GM20431 (cell line): ENCODE measurements around the gene EVI5L.
"Not testable (repeated sequence)": the region's sequence is repeated elsewhere in the genome, so short reads cannot be mapped to it uniquely, and the experiment has no call there.

ENCODE experiments used
- in situ Hi-C: fragments of 300-500 bp; cut with MseI, MboI; formaldehyde crosslinking; loops from one replicate; pipeline ENCODE4 v1.15.0; 2020; ENCODE audit warnings: low sequenced_read_pairs; ENCODE audit not compliant: unreplicated experiment

EVI5L gene

DNA sequence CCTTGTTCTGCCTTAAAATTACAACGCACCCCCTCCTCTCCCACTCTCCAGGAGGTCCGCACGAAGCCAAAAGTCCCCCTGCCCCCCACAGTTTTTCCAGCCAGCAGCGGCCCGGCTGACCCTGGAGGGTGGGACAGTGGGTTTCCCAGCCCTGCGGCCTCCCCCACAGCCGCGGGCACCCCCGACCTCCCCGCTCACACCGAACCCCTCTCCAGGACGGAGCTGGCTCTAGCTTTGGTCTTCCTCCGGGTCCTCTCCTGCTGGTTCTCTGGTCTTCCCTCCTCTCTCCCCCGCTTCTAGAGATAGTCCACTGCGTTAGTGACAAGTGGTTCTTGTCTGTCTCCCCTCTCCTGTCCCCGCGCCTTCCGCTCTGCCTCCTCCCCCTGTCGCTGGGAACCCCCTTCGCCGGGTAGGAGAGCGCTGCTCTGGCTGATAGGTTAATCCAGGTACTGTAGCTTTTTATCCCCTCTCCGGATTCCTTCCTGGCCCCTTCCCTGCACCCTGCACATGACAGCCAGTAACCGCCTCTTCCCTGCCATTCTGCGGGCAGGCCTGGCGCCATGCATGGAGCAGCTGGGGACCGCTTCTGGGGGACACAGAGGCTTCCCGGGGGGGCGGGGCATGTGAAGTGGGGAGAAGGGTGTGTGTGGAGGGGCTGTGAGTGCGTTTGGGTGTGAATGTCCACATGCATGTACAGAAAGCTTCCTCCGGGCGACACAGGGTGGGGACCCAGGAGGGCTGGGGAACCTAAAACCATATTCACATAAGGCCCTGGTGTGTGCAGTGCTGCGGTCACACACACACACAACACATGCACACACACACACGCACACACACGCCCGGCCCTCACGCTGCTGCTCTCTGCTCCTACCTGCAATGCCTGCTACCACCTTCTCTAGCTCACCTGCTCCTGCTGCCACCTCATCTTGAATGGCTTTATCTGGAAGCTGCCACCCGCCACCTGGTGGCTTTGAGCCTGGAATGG lies 27.0 kb downstream of the EVI5L start:
- in situ Hi-C loops = no loop called here

DNA sequence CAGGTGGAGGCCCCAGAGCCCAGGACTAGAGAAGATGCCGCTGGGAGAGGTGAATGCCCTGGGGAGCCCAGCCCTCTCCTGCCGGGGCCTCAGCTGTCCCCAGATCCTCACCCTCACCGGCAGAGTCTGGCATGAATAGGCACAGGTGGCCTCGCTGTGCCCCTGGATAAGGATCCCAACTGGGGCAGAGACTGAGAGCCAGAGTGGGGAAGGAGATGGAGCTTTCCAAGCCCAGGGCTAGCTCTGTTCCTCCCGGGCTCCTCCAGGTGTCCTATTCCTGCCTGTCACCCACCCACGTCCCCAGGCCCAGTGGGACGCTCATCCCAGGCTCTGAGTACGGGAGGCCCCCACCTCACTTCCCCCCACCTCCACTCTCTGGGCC lies 27.7 kb downstream of the EVI5L start:
- in situ Hi-C loops = no loop called here

DNA sequence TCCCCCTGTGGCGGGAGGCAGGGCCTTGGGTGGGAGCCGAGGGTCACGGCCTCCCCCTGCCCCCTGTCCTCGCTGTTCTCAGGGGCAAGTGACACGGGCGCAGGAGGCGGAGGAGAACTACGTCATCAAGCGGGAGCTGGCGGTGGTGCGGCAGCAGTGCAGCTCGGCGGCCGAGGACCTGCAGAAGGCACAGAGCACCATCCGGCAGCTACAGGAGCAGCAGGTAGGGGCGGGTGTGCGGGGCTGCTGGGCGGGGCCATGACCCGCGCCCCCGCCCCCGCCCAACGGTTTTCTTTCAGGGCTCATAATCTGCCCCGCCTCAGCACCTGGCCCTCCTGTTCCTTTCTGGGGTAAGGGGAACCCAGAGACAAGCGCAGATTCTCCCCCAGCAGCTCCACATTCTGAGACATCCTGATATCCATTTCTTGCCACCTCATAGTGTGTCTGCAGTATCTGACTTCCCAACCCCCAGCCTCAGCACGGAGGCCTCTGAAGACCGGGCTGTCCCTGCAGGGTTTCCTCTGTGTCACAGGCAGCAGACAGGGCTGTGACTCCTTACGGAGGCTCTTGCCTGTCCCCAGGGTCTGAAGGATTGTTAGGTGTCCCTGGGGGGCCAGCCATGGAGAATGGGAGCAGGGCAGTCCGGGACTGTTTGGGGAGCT lies 28.2 kb downstream of the EVI5L start:
- in situ Hi-C loops = no loop called here

DNA sequence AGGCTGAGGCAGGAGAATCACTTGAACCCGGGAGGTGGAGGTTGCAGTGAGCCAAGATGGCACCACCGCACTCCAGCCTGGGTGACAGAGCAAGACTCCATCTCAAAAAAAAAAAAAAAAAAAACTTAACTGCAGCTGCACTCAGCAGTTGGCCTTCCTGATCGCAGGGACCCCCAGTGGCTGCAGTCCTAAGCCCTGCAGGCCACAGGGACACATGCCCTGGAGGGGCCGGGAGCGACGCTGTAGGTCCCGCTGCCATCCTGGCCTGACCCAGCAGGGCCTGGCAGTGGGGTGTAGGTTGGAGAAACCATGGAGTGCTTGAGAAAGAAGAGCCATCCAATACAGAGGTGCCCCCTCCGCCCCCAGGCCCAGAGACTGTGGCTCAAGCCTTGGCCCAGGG lies 29.1 kb downstream of the EVI5L start:
- in situ Hi-C loops = not testable (repeated sequence)

DNA sequence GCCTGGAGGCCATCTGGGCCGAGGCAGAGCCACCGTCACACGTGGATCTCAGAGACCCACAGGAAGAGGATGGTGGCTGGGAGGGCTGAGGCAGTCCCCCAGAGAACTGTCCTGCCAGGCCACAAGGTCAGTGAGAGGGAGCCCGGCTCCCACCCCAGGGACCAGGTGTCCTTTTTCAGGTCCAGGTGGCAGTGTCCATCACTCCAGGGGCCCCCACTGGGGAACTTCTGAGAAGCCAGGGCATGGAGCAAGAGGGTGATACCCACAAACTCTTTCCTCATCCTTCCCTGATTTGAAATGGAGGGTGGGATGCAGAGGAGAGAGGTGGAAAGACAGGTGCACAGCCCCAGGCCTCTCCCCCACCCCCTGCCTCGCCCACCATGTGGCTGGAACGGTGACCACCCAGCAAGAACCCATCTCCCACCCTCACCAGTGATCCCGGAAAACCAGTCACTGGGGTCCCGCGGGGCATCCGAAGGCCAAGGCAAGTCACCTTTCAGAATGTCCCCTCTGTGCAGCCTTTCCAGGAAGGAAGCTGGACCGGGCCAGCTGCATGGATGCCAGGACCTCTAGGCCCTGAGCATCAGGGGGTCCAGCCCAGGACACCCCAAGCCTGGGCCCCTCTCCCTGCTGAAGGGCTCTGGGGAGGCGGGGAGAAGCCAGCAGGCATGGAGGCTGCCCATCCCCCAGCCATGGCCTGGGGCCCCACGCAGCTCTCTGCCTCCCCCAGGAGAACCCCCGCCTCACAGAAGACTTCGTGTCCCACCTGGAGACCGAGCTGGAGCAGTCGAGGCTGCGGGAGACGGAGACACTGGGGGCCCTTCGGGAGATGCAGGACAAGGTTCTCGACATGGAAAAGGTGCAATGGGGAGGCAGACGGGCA lies 30.1 kb downstream of the EVI5L start:
- in situ Hi-C loops = no loop called here

DNA sequence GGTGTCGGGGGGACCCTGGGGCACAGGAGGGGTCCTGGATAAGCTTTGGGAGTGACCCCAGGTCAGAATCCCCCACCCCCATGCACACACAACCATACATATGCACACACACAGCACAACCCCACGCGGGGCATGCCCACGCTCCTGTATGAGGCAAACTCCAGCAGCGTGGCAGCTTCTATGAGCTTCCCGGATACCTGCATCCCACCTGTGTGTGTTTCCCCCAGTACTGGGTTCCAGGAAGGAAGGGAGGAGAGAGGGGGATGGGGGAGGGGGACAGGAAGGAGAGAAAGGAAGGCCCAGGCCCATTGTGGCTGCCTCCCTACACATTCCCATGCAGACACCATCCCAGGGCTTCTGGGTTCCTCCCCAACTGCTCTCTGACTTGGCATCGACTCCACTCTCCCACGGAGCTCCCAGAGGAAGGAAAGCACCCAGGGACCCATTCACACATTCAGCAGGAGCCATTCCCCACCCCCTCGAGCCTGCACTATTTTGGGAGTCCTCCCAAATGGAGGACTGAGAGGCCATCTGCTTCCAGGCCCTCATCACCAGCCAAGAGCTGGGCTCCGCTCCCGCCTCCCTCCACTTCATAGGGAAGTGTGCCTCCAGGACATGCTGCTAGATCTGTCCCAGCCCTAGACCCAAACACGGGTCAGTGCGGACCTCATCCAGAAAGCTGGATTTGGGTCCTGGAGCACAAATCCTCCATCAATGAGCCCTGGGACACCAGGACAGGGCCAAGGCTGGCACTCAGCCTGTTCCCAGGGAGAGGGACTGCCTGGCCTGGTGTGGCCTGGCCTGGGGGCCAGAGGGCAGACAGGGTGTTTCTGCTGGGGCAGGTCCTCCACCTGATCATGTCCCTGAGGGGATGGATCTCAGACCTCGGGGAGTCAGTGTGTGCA lies 30.9 kb downstream of the EVI5L start:
- in situ Hi-C loops = no loop called here

DNA sequence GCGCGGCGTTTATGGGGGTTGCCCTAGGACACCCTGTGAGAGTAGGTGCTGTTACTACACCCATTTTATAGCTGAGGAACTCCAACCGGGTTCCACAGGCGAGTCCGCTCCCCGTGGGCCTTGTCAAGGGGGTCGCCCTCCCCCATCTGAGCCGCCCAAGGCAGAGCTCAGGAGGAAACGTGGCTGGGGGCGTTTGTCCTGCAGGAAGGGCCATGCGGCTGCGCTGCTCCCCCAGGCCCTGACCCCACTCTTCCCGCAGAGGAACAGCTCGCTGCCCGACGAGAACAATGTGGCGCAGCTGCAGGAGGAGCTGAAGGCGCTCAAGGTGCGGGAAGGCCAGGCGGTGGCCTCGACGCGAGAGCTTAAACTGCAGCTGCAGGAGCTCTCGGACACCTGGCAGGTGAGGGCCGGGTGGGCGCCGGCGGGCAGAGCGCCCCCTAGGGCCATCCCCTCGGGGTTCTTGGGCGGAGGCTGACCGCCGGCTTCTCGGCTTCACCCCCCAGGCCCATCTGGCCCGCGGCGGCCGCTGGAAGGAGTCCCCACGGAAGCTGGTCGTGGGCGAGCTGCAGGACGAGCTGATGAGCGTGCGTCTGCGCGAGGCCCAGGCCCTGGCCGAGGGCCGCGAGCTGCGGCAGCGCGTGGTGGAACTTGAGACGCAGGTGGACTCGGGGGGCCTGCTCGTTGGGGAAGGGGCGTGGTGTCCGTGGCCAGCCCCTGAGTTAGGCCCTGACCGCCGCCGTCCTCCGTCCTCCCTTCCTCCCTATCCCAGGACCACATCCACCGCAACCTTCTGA lies 31.8 kb downstream of the EVI5L start:
- in situ Hi-C loops = no loop called here

DNA sequence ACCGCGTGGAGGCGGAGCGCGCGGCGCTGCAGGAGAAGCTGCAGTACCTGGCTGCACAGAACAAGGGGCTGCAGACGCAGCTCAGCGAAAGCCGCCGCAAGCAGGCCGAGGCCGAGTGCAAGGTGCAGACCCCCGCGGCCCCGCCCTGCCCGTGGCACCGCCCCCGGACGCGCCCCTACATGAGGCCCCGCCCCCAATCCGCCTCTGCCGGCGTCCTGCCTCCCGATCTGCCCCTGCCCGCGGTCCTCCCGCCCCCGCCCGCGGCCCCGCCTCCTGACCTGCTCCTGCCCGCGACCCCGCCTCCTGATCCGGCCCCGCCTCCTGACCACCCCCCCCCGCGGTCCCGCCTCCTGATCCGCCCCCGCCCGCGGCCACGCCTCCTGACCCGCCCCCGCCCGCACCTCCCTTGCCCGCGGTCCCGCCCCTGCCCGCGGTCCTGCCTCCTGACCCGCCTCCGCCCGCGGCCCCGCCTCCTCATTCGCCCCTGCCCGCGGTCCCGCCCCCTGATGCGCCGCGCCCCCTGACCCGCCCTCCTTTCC lies 32.5 kb downstream of the EVI5L start:
- in situ Hi-C loops = no loop called here

DNA sequence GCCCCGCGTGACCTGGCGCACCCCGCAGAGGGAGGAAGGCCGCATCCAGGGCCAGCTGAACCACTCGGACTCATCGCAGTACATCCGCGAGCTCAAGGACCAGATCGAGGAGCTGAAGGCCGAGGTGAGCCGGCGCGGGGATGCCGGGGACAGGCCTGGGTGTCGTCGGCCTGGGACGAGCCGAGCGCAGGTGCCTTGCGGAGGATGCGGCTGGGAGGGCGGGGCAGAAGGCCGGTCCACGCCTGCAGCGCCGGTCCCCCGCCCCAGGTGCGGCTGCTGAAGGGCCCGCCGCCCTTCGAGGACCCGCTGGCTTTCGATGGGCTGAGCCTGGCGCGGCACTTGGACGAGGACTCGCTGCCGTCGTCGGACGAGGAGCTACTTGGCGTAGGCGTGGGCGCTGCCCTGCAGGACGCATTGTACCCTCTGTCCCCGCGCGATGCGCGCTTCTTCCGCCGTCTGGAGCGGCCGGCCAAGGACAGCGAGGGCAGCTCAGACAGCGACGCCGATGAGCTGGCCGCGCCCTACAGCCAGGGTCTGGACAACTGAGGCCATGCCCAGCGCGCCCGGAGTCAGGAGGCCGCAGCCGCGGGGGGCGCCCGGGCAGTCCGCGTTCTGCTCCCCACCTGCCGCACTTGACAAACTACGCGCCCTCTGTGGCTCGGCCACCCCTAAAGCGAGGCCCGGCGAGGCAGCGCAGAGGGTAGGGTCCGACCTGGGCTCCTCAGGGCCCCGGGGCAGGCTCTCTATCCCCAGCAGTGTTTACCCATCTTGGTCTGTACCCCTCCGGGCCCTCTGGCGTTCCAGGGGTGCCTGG lies 33.3 kb downstream of the EVI5L start:
- in situ Hi-C loops = no loop called here

DNA sequence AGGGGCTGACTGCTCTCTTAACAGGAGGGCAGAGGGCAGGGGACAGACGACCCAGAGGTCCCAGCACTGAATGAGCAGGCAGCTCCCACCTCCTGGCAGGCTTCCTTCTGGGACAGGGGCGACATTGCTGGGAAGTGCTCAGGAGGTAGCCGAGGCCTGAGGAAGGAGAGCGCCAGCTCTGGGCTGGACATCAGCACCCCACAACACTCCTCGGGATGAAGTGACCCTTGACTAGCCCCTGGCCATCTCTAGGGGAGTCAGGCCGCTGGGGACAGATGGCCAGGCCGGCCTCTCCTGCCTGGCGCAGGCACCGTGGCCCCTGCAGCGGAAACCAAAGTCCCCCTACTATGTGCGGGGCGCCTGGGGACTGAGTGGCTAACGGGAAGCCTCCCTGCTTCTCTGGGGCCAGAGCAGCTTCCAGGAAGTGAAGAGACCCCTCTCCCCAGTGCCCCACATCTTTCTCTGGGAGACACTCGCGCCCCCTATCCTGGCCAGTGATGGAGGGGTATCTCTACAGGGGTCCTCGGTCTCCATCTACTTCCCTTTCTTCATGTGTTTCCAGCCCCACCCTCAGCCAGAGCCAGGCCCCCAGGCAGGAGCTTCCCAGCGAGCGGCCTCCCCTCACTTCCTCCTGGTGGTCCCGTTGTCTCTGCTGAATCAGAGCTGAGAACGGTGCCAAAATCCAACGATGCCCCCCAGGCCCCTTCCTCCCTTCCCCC lies 34.1 kb downstream of the EVI5L start:
- in situ Hi-C loops = no loop called here

DNA sequence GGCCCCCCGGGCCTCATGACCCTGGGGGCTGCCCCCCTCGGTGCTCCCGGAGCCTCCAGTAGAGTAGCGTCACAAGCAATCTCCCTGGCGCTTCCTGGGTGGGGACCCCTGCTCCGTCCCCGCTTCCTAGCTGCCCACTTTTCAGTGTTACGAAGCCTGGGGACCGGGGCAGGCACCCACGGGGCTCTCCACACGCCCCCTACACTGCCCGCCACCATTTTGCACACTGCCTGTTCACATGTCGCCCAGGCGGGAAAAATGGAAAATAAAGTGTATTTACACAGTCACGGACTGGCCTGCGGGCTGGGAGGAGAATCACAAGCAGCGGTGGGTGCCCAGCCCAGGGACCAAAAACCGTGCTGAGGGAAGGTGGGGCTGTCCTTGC lies 34.7 kb downstream of the EVI5L start:
- in situ Hi-C loops = no loop called here

DNA sequence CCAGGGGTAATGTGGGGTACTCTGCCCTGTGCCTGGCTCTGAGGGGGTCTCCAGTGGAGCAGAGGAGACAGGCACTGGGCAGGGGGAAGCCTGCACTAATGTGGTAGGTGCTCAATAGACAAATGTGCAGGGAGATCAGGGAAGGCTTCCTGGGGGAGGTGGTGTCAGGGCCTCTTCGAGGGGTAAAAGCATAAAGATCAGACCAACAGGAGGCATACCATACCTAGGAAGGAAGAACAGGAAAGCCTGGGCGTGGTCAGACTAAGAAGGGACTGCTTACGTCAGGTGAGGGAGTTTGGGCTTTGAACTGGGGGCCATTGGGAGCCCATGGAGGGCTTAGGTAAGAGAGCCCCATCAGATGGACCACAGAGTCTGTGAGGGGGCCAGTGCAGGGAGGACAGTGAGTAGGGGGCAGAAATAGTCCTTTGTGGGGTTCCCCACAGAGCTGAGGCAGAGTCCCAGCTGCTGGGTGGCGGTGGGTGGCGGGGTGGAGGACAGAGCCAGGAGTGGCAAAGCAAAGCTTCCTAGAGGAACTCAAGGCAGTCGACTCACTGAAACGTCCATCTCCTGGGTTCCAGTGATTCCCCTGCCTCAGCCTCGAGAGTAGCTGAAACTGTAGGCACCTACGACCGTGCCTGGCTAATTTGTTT lies 35.4 kb downstream of the EVI5L start:
- in situ Hi-C loops = no loop called here

DNA sequence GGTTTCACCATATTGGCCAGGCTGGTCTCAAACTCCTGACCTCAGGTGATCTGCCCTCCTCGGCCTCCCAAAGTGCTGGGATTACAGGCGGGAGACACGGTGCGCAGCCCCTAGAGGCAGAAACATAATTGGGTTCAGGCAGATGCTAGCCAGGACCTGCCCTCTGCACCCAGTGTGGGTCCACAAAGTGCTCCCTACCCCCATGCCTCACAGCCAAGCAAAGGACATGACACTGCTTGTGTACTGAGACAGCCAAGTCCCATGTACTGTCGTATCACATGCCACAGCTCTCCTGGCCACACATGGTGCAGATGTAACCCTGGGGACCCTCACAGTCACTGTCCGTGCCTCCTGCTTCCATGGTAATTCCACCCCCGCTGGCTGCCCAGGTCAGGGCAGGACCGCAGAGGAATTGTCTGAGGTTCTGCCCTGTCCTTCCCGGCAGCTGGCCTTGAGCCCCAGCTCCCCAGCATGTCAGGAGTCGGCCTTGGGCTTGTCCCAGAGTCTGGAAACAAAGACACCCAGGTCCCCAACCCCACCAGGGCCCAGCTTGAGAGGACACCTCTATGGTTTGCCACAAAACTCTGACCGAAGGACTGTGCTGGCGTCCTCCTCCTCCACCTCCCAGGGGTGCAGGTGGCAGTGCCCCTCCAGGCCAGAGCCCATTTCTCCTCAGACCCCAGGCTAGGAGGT lies 36.5 kb downstream of the EVI5L start:
- in situ Hi-C loops = no loop called here

DNA sequence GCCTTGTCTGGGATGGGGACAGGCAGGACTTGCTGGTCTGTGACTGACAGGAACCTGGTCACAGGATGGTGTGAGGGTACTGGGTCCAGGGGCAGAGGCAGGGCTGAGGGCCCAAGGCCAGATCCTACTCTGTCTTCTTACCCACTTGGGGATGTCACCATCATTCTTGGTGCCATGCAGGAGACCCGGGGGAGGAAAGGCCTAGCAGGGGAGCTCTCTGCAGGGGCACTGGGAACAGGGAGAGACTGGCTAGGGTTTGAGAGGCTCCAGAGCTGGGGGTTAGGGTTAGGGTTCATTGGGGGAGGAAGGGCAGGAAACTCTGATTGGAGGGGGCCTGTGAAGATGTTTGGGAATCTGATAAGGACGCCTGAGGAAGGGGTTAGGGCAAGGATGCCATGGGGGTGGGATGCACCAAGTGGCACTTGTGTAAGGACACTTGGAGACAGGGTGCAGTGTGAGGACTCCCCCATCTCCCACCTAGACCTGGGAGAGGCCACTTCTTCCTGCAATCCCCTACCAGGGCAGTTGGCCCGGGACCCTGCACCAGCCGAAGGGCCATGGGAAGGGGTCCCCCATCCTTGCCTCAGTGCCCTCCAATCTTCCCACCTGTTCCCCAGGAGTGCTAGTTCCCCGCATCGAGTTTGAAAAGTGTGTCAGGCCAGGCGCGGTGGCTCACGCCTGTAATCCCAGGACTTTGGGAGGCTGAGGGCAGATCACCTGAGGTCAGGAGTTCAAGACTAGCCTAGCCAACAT lies 37.2 kb downstream of the EVI5L start:
- in situ Hi-C loops = no loop called here

DNA sequence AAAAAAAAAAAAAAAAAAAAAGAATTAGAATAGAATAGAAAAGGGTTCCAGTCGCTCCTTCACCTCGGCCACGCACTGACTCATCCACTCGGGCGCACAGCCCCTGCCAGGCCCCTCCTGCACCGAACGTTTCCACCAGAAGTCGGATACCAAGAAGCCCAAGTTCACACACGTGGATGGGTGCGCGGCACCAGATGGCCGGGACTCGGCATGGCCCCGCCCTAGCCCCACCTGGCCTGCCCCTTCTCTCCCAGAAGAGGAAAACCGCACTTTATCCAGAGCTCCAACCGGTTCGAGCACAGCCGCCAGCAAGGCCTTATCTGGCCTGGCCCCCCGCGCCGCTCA lies 38.3 kb downstream of the EVI5L start:
- in situ Hi-C loops = no loop called here
